Stimulated activated CD8-positive, alpha-beta memory T cell treated with anti-CD3 and anti-CD28 coated beads, Interleukin-7, amount 100 ng/mL, for 1 hour (primary cell): Measurements from ENCODE around the gene FKBP5.
"Not testable (repeated sequence)": the region's sequence is repeated elsewhere in the genome, so short reads cannot be mapped to it uniquely, and the experiment has no call there.

Experiments
- DNase-seq, 2 donors: peaks; one replicate each; pipeline ENCODE4 v3.0.0-alpha.2; 2020; ENCODE audit warnings: low read depth in 2 of 2

FKBP5 gene

GRCh38 chr6:35688605-35689322 lies at the start of gene FKBP5:
Gene FKBP5, minus strand, starts transcription at chr6:35688915. Its CDS starts 46,091 bp downstream, at chr6:35642824.
- peak; percentile 70 to 75 for DNase-seq

- DNase-seq: no peak
Measured at GRCh38 chr6:35737413-35738211, 48.9 kb upstream of the FKBP5 start.

GRCh38 chr6:35736982-35737412 lies 48.3 kb upstream of the FKBP5 start, which contains the start of gene ARMC12:
Gene ARMC12, plus strand, starts transcription at chr6:35737032. Its CDS starts 77 bp downstream, at chr6:35737109.
- DNase-seq: no peak

DNA sequence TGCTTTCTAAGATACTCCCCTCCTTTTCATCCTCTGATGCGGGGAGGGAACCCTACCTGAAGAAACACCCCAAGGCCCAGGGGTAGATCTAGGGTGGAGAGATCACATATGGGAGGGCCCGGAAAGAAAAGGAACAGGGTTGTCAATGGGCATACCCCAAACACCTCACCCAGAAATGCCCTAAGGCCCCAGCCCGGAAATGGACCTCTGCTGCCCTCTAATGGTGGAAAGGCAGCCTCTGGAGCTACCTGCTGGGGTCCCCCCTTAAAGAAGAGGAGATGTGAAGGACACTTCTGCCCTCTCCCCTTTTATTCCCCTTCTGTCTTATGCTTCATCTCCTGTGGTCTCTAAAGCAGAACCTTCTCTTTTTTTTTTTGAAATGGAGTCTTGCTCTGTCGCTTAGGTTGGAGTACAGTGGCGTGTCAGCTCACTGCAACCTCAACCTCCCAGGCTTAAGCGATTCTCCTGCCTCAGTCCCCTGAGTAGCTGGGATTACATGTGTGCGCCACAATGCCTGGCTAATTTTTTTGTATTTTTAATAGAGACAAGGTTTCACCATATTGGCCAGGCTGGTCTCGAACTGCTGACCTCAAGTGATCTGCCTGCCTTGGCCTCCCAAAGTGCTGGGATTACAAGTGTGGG lies 47.7 kb upstream of the FKBP5 start:
- peak; percentile 68 to 84 for DNase-seq

- DNase-seq: no peak
Measured at GRCh38 chr6:35735452-35735851, 46.7 kb upstream of the FKBP5 start.

DNA sequence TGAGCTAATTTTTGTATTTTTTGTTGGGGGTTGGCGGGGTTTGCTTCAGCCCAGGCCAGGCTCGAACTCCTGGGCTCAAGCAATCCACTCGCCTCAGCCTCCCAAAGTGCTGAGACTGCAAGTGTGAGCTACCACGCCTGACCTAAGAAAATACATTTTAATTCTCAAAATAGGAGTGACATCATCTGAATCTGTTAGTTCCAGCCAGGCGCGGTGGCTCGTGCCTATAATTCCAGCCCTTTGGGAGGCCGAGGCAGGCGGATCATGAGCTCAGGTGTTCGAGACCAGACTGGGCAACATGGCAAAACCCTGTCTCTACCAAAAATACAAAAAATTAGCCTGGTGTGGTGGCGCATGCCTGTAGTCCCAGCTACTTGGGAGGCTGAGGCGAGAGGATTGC lies 45.6 kb upstream of the FKBP5 start:
- DNase-seq: not testable (repeated sequence)

- no peak for DNase-seq
Measured at GRCh38 chr6:35733633-35734032, 44.9 kb upstream of the FKBP5 start.

- peak; percentile 83 to 92 for DNase-seq
Measured at GRCh38 chr6:35731736-35732532, 43.2 kb upstream of the FKBP5 start.

GRCh38 chr6:35731414-35731735 lies 42.7 kb upstream of the FKBP5 start:
- peak; percentile 90 to 95 for DNase-seq

GRCh38 chr6:35730745-35731413 lies 42.2 kb upstream of the FKBP5 start:
- no peak for DNase-seq

- no peak for DNase-seq
Measured at GRCh38 chr6:35729722-35730121, 41.0 kb upstream of the FKBP5 start.

- no peak for DNase-seq
Measured at GRCh38 chr6:35728683-35729678, 40.3 kb upstream of the FKBP5 start.

DNA sequence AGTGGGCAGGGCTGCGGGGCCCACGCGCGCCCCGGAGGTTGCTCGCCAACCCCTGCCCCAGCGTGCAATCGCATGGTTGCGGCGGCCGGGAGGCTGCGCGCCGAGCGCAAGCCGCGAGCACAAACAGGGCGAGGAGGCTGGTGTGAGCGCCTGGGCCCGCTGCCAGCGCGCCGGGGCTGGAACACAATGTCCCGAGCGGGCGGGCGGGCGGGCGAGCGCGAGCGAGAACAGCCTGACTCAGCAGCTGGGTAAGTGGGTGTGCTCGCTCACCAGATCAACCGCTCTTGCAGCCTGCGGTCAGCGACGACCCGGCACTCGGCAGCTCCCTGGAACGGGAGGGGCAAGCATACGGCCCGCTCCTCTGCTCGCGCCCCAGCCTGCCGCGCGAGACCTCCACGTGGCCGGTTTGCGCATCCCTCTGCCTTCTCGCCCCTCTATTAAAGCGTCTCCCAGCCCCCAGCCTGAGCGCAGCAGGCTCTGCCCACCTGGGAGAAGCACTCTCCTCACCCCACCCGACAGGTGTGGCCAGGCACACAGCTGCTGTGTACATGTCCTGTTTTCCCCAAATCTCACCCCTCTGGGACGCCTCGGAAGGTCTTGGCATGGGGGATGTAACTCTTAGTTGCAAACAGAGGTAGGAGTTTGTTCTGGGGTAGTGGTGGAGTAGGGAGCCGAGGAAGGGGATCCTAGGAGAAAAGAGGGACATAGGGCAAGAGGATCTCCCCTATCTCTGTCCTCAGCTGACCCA lies 39.4 kb upstream of the FKBP5 start:
- peak; percentile 66 to 72 for DNase-seq

DNA sequence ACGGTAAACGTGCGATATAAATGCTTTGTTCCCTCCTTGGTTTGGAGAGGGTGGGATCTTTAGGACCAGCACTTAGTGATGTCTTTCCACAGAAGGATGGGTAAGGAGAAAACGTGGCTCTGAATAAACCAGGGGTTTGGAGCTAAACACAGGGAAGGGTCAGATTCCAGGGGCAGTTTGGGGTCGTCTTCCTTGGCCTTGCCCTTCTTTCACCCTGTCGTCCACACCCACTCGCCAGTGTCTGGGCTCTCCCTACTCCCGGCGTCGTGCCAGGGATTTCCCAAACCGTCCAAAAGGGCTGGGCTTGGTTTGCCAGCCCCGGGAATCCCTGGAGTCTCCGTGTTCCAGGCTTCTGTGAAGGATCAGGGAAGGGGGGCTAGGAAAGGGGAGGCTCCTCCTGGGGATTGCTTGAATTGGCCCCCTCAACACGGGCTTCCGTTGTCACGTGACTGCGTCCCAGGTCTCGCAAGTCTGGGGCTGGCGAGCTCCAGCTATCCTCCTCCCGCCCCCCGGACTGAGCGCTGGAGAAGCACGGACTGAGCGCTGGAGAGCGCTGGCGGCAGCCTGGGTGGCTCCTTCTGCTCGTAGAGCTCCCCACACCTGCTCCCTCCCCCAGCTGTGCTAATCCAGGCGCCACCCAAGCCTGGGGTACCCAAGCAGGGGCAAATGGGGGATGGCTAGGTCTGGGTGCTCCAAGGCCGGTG lies 38.7 kb upstream of the FKBP5 start:
- DNase-seq: no peak

GRCh38 chr6:35725721-35726438 lies 37.2 kb upstream of the FKBP5 start:
- DNase-seq: no peak

DNA sequence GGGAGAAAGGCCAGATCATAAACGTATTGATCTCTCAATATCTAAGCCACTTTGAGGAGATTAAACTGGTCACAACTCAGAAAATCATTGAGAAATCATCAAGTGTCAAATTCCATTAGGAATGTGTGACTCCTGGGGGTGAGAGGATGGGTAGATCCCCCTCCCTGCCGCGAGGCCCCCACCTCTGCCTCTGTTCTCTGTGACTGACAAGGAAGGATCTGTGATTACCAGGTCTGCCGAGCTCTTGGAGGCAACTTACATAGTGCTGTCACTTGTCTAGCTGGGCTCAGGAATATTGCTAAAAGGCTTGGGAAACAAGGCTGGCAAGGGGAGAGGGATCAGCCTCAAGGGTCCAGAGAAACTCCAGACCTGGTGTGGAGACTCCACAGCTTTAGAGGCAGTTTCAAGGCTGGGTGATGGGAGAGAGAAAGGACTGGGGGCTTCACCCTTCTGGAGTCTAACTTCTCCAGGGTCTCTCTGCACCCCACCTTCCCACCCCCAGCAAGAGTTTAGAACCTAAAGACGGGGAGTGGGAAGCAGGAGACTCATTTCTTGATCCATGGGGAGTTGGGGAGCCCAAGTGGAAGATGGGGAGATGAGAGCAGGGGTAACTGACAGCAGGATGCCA lies 36.5 kb upstream of the FKBP5 start:
- DNase-seq: no peak

DNA sequence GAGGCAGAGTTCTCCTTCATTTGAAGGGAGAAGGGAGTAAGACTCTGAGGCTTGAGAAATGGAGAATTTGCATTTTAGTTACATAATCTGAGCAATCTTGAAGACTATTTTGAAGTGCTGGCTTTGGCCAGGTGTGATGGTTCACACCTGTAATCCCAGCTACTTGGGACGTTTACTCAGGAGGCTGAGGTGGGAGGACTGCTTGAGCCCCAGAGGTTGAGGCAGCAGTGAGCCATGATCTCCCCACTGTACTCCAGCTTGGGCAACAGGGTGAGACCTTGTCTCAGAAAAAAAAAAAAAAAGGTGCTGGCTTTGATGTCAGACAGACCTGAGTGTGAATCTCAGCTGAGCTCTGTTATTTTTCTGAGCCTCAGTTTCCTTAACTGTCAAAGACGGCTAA lies 35.8 kb upstream of the FKBP5 start:
- no peak for DNase-seq
